ENCODE data around the gene PSG6.
"Not testable (repeated sequence)": the region's sequence is repeated elsewhere in the genome, so short reads cannot be mapped to it uniquely, and the experiment has no call there.

The PSG6 gene

DNA sequence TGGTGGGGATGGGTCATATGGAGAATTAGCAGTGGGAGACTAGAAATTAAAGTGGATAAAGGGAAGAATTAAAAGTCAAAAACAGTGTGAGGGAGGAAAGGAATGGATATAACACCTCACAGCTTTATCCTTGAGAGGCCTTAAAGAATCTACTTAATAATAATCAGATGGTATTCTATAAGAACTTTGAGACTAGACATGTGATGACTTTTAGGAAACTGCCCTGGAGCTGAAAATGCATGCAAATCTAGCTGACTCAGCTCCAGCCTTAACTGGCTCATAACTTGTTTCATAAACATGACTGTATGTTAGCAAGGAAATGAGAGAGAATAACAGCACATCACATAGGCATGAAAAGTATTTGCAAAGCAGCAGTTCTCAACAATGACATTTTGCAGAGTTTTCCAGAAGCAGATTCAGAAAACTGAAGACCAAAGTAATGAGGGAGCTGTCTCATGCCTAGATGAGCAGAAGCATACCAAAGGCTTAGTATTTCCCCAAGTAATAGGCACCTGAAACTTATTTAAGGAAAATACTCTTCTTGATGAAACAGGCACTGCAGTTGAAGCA lies 29.7 kb downstream of the PSG6 start:
- H3K9me3 Mint-ChIP-seq; H3K27me3 Mint-ChIP-seq; ATAC-seq (ENCODE audit: low read depth); H3K4me1 Mint-ChIP-seq; H3K36me3 Mint-ChIP-seq; DNase-seq (ENCODE audit: low spot score in 2 of 2); H3K4me3 Mint-ChIP-seq; H3K27ac Mint-ChIP-seq: not testable (repeated sequence)

- not testable (repeated sequence) for H3K9me3 Mint-ChIP-seq; ATAC-seq (ENCODE audit: low read depth); H3K4me1 Mint-ChIP-seq; H3K36me3 Mint-ChIP-seq; DNase-seq (ENCODE audit: low spot score in 2 of 2); H3K4me3 Mint-ChIP-seq; H3K27ac Mint-ChIP-seq
- H3K27me3 Mint-ChIP-seq: peaks cover 13% of the 10 kb centered on the region
These were observed 35.0 kb downstream of the PSG6 start for GRCh38 chr19:42882730-42883129.

- ATAC-seq (ENCODE audit: low read depth); H3K27ac Mint-ChIP-seq; H3K9me3 Mint-ChIP-seq; DNase-seq (ENCODE audit: low spot score in 2 of 2); H3K36me3 Mint-ChIP-seq; H3K4me3 Mint-ChIP-seq; H3K4me1 Mint-ChIP-seq: not testable (repeated sequence)
- H3K27me3 Mint-ChIP-seq: peaks cover 11% of the 10 kb centered on the region
These were observed 35.7 kb downstream of the PSG6 start for GRCh38 chr19:42882010-42882409.

- H3K9me3 Mint-ChIP-seq; ATAC-seq (ENCODE audit: low read depth); H3K36me3 Mint-ChIP-seq; H3K27me3 Mint-ChIP-seq; H3K4me3 Mint-ChIP-seq; H3K27ac Mint-ChIP-seq; DNase-seq (ENCODE audit: low spot score in 2 of 2); H3K4me1 Mint-ChIP-seq: not testable (repeated sequence)
These were observed 36.4 kb downstream of the PSG6 start for GRCh38 chr19:42881279-42881678.

DNA sequence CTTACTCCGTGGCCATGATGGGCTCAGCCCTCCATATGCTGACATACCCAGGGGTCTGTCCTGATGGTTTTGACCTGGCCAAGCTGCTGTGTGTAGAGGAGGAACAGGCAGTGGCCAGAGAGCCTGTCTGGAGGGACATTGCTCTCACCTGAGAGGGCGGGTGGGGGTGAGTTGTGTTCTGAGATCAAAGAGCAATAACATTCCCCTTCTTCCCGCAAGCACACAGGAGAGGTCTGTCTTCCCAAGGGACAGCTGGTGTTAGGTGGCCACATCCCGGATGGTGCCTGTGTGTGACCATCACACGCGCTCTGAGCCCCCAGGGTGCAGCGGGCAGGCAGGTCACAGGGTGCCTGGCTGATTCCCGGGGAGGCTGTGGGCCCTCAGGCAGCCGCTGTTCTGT lies 37.1 kb downstream of the PSG6 start:
- H3K27ac Mint-ChIP-seq; H3K4me3 Mint-ChIP-seq; DNase-seq (ENCODE audit: low spot score in 2 of 2); H3K36me3 Mint-ChIP-seq; H3K27me3 Mint-ChIP-seq; ATAC-seq (ENCODE audit: low read depth); H3K9me3 Mint-ChIP-seq; H3K4me1 Mint-ChIP-seq: not testable (repeated sequence)

- no peak for ATAC-seq (ENCODE audit: low read depth)
- no peaks in the 10 kb centered on the region for H3K36me3 Mint-ChIP-seq
- no peak for DNase-seq (ENCODE audit: low spot score in 2 of 2)
- H3K27ac Mint-ChIP-seq: no peak within 1 kb of the TSS
- H3K27me3 Mint-ChIP-seq: peaks cover 8% of the 10 kb centered on the region
- peaks cover 4% of the 10 kb centered on the region for H3K9me3 Mint-ChIP-seq
- H3K4me1 Mint-ChIP-seq: no peaks in the 10 kb centered on the region
- H3K4me3 Mint-ChIP-seq: no peak within 1 kb of the TSS
These were observed 38.1 kb downstream of the PSG6 start, which contains the start of gene PSG1 for GRCh38 chr19:42879613-42880012. Gene PSG1, minus strand, starts transcription at chr19:42879713. Its CDS starts 132 bp downstream, at chr19:42879581.

- not testable (repeated sequence) for H3K36me3 Mint-ChIP-seq; H3K27ac Mint-ChIP-seq; DNase-seq (ENCODE audit: low spot score in 2 of 2); H3K4me1 Mint-ChIP-seq; H3K9me3 Mint-ChIP-seq; ATAC-seq (ENCODE audit: low read depth); H3K4me3 Mint-ChIP-seq; H3K27me3 Mint-ChIP-seq
These were observed 41.1 kb downstream of the PSG6 start for GRCh38 chr19:42876596-42876995.

GRCh38 chr19:42875881-42876280 lies 41.8 kb downstream of the PSG6 start:
- not testable (repeated sequence) for H3K36me3 Mint-ChIP-seq; H3K9me3 Mint-ChIP-seq; H3K27me3 Mint-ChIP-seq; DNase-seq (ENCODE audit: low spot score in 2 of 2); H3K4me3 Mint-ChIP-seq; H3K4me1 Mint-ChIP-seq; ATAC-seq (ENCODE audit: low read depth); H3K27ac Mint-ChIP-seq

- H3K27me3 Mint-ChIP-seq; ATAC-seq (ENCODE audit: low read depth); H3K36me3 Mint-ChIP-seq; DNase-seq (ENCODE audit: low spot score in 2 of 2); H3K4me3 Mint-ChIP-seq; H3K27ac Mint-ChIP-seq; H3K4me1 Mint-ChIP-seq; H3K9me3 Mint-ChIP-seq: not testable (repeated sequence)
These were observed 42.5 kb downstream of the PSG6 start for GRCh38 chr19:42874901-42875813.

DNA sequence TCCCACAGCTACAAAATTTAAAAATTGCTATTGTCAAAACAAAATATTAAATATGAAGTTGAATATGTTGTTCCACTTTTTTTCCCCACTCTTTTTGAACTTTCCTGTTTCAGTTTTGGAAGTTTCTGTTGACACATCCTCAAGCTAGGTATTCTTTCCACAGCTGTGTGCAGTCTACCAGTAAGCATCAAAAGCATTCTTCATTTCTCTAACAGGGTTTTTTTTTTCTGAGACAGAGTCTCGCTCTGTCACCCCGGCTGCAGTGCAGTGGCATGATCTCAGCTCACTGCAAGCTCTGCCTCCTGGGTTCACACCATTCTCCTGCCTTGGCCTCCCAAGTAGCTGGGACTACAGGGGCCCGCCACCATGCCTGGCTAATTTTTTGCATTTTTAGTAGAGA lies 43.6 kb downstream of the PSG6 start:
- not testable (repeated sequence) for H3K27me3 Mint-ChIP-seq; H3K9me3 Mint-ChIP-seq; H3K27ac Mint-ChIP-seq; H3K4me1 Mint-ChIP-seq; H3K4me3 Mint-ChIP-seq; ATAC-seq (ENCODE audit: low read depth); DNase-seq (ENCODE audit: low spot score in 2 of 2); H3K36me3 Mint-ChIP-seq

DNA sequence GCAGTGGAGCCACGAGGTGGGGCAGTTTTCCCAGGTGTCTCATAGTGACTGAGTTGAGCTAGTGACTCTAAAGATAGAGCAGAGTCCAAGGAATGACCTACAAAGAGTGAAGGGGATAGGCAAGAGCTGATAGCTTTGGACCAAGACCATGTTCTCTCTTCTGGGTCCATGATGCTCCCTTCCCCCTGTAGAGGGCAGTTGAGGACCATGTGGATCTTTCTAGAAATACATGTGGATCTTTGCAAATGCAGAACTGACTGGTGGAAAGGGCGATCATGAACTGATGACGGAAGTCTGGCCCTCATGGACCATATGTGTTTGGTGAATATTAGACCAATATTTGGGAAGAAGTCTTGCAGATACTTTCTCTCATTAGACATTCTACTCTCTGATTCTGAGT lies 45.1 kb downstream of the PSG6 start:
- ATAC-seq (ENCODE audit: low read depth) (no peak), DNase-seq (ENCODE audit: low spot score in 2 of 2) (no peak)
- Mint-ChIP-seq H3K9me3 (no peaks in the 10 kb centered on the region), H3K27ac (no peak overlapping the region), H3K4me1 (no peaks in the 10 kb centered on the region), H3K36me3 (no peaks in the 10 kb centered on the region), H3K4me3 (no peak overlapping the region), H3K27me3 (no peaks in the 10 kb centered on the region)

DNA sequence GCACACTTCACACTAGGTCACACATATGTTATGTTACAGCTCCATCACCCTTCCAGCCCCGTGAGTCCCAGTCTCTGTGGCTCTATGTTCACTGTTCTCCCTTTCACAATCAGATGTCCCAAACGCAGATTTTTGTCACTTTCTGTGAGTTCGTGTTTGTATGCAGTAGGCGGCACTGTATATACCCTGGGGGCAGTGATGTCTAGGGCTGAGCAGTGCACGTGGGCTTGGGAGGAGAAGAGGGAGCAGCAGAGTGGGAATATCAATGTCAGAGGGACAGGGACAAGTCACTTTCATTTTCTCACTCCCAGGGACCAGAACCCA lies 60.2 kb downstream of the PSG6 start:
- Mint-ChIP-seq H3K27ac (no peak overlapping the region), H3K4me3 (no peak overlapping the region), H3K27me3 (peaks cover 1% of the 10 kb centered on the region), H3K4me1 (no peaks in the 10 kb centered on the region), H3K36me3 (no peaks in the 10 kb centered on the region), H3K9me3 (peaks cover 10% of the 10 kb centered on the region)
- ATAC-seq (ENCODE audit: low read depth) (no peak), DNase-seq (ENCODE audit: low spot score in 2 of 2) (no peak)

DNA sequence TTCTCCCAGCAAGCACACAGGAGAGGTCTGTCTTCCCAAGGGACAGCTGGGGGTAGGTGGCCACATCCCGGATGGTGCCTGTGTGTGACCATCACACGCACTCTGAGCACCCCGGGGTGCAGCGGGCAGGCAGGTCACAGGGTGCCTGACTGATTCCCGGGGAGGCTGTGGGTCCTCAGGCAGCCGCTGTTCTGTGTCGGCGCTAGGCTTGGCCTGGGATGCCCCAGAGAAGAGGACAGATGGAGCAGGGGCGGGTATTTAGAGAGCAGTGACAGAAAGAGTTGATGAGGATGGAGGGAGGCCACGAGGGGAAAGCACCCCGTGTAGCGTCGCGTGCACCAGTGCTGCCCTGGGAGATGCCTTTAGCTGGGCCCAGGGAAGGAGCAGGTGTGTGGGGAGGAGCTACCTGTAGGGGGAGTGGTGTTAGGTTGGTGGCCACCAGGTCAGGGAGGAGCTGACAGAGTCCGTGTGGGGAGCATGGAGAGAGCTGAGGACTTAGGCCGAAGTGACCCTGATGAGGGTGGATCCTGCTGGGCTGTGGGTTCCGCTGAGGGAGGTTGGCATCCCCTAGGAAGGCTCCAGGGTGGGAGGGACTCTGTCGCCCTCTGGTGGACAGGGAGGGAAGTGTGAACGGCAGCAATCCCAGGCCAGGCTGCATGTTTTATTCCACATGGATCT lies 60.7 kb downstream of the PSG6 start:
- not testable (repeated sequence) for H3K36me3 Mint-ChIP-seq; H3K9me3 Mint-ChIP-seq; H3K27ac Mint-ChIP-seq; DNase-seq (ENCODE audit: low spot score in 2 of 2); H3K27me3 Mint-ChIP-seq; H3K4me1 Mint-ChIP-seq; H3K4me3 Mint-ChIP-seq; ATAC-seq (ENCODE audit: low read depth)

DNA sequence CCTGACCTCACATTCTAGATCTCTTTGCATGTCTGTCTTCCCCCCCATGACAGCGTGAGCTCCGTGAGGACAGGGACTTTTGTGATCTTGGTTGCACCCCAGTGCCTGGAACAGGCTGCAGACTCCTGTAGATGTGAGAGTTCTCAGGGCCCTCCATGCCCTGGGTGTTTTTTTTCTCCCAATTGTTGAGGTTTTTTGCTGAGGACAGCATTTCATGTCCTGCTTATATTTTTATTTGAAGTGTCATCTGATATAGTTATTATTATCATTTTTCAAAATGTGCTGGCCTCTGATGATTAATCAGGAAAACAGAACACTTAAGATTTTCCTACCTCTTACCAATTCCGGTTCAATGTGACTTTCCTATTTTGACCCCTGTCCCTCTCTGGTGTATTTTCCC lies 62.9 kb downstream of the PSG6 start:
- H3K27ac Mint-ChIP-seq; H3K27me3 Mint-ChIP-seq; H3K9me3 Mint-ChIP-seq; H3K4me1 Mint-ChIP-seq; H3K4me3 Mint-ChIP-seq; H3K36me3 Mint-ChIP-seq; ATAC-seq (ENCODE audit: low read depth); DNase-seq (ENCODE audit: low spot score in 2 of 2): not testable (repeated sequence)
